Measurements from ENCODE around the gene GPATCH2.

The GPATCH2 gene

DNA sequence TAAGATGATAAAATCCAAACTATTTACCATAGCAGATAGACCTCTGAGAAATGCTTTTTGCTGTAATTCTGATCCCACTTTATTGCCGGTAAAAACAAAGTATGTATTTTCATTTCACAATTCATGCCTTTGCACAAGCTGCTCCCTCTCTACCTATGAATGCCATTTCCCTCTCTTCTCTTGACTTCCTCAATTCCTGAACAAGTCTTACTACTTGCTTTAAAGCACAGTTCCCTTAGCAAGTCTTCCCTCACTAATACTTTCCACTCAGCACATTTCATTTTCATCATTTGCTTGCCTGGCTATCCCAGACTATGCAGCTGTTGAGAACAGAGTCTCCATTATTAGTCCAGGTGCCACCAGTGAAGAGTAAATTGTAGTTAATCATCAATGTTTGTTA is 13.8 kb downstream of the GPATCH2 start:
- no peak for TF ChIP-seq CTCF (IDR thresholded peaks at IDR 0.05; ENCODE audit: low read depth, low read length)
- H3K4me3 ChIP-seq (ENCODE audit: low read depth, low read length): no peak overlapping the region

GRCh38 chr1:217614200-217614712 is 16.6 kb downstream of the GPATCH2 start:
- H3K4me3 ChIP-seq (ENCODE audit: low read depth, low read length): no peak overlapping the region
- no peak for TF ChIP-seq CTCF (IDR thresholded peaks at IDR 0.05; ENCODE audit: low read depth, low read length)

DNA sequence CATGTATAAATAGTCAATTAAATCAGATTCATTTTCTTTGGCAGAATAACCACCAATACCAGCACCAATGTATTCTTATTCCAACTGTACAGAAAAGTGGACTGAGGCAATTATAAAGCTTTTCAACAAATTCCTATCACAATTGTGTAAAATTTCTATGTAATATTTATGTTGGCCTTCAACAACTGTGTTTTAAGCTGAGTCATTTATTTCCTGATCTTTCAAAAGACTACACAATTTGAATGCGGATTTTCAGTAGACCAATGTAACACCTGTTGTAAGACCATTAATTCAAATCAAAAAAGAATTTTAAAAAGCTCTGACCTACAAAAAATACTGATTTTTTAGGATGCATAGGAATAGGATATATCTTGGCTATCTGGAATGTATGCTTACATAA is 25.5 kb downstream of the GPATCH2 start:
- TF ChIP-seq CTCF (IDR thresholded peaks at IDR 0.05; ENCODE audit: low read depth, low read length): no peak
- no peak overlapping the region for H3K4me3 ChIP-seq (ENCODE audit: low read depth, low read length)

DNA sequence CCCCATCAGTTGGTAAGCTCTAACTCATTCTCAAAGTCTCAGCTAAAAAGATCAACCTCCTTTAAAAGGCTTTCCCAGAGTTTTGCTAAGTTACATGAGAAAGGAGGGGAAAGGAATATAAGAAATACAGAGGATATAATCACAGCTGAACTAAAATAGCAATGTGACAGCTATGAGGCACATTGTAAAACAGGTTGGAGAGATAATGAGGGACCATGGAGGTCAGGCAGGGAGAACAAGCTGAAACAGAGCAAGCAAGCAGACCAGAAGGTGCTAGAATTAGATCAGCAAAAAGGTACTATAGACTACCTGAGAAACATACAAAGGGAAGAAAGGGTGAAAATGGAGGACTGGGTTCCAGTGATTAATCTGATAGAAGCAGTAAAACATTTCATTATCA is 28.5 kb downstream of the GPATCH2 start:
- no peak for TF ChIP-seq CTCF (IDR thresholded peaks at IDR 0.05; ENCODE audit: low read depth, low read length)
- H3K4me3 ChIP-seq (ENCODE audit: low read depth, low read length): no peak overlapping the region

DNA sequence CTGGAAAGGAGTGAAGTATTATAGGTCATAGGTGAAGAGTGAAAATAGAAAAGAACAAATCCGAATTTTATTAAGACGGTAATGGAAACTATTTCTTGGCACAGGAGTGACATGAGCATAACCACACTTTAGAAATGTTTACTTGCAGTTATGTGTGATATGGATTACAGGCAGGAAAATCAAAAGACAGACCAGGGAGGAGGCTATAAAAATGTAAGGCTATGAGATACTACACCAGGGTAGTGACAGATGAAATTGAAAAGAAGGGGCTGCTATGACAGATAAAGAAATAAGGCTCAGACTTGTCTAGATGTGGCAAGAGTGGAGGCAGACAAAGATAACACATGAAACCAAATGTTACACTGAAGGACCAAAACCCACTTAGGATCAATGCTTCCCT is 31.7 kb downstream of the GPATCH2 start:
- no peak overlapping the region for H3K4me3 ChIP-seq (ENCODE audit: low read depth, low read length)
- TF ChIP-seq CTCF (IDR thresholded peaks at IDR 0.05; ENCODE audit: low read depth, low read length): no peak

- H3K4me3 ChIP-seq (ENCODE audit: low read depth, low read length): no peak overlapping the region
- no peak for TF ChIP-seq CTCF (IDR thresholded peaks at IDR 0.05; ENCODE audit: low read depth, low read length)
Observed at GRCh38 chr1:217590598-217590997, 40.3 kb downstream of the GPATCH2 start.

DNA sequence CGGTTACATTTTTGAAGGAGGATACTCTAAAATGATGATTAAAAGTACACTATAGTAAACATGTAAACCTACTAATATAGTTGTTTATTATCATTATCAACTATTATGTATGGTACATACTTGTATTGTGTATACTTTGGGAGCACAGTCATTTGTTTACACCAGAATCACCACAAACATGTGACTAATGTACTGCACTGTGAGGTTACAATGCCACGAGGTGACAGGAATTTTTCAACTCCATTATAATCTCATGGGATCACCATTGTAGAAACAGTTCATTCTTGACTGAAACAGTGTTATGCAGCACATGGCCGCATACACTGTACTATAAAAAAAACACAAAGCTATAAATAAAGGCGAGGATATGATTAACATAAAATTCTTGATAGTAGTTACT is 44.3 kb downstream of the GPATCH2 start:
- H3K4me3 ChIP-seq (ENCODE audit: low read depth, low read length): no peak overlapping the region
- no peak for TF ChIP-seq CTCF (IDR thresholded peaks at IDR 0.05; ENCODE audit: low read depth, low read length)

Data from WI38 (cell line).